ENCODE data around the gene STON2. TPM values are rescaled to one million over a fixed set of nuclear protein-coding genes. Genes with fewer than 3 reads are reported as not detected.
"Not testable (repeated sequence)": the region's sequence is repeated elsewhere in the genome, so short reads cannot be mapped to it uniquely, and the experiment has no call there.

The STON2 gene
- total and polyA plus RNA-seq, 2 of the 8 experiments (the other 6 are each of a cell fraction or from before 2014, with no cell fraction given) = 8.9 to 50.0 TPM

GRCh38 chr14:81236849-81237248 lies 163.3 kb downstream of the STON2 start:
- not testable (repeated sequence) for H3K27ac ChIP-seq (ENCODE audit: low read depth, low read length); H2BK120ac ChIP-seq (replicated peaks; ENCODE audit: low read depth, low read length); H4K20me1 ChIP-seq (replicated peaks in 1 of 2; ENCODE audit: control insufficient read depth in 1 of 2, insufficient read depth in 2 of 2, low read length in 2 of 2); H3K18ac ChIP-seq (ENCODE audit: extremely low read depth, low read length); H3K79me2 ChIP-seq (ENCODE audit: control insufficient read depth in 1 of 2, insufficient read depth in 2 of 2, low read length in 2 of 2); H3K79me1 ChIP-seq (ENCODE audit: low read depth, low read length); H3K9me3 ChIP-seq (ENCODE audit: insufficient read depth in 2 of 2, low read depth in 1 of 2, low read length in 1 of 2); DNase-seq (ENCODE audit: low read depth in 1 of 2, low spot score in 2 of 2); H3K4me3 ChIP-seq (ENCODE audit: extremely low read depth in 1 of 4, insufficient read depth in 2 of 4, low read depth in 3 of 4, low read length in 4 of 4); H3K36me3 ChIP-seq (ENCODE audit: control insufficient read depth in 2 of 4, insufficient read depth in 4 of 4, low read length in 3 of 4); H3K23ac ChIP-seq (ENCODE audit: insufficient read length); H4K5ac ChIP-seq (ENCODE audit: insufficient read length, low read depth, low read length); H2BK20ac ChIP-seq (ENCODE audit: low read length); H4K91ac ChIP-seq (replicated peaks; ENCODE audit: insufficient read length, low read length); H2BK5ac ChIP-seq (ENCODE audit: low read depth, low read length); FAIRE-seq; H3K56ac ChIP-seq (replicated peaks; ENCODE audit: insufficient read length, low read depth, low read length); H3K9ac ChIP-seq (replicated peaks in 1 of 4; ENCODE audit: extremely low read depth in 1 of 4, low read depth in 3 of 4, low read length in 3 of 4); H4K8ac ChIP-seq (ENCODE audit: extremely low read depth, insufficient read depth, low read length); H2AFZ ChIP-seq (ENCODE audit: low read length); H2BK15ac ChIP-seq (ENCODE audit: low read length); H3K4me1 ChIP-seq (replicated peaks in 1 of 4; ENCODE audit: control insufficient read depth in 3 of 4, insufficient read depth in 4 of 4, low read length in 3 of 4); H3K23me2 ChIP-seq (ENCODE audit: low read depth, low read length); H3K4me2 ChIP-seq (ENCODE audit: insufficient read depth in 1 of 2, low read depth in 2 of 2, low read length in 2 of 2); H3K14ac ChIP-seq (ENCODE audit: insufficient read length); H3K4ac ChIP-seq (replicated peaks; ENCODE audit: insufficient read length, low read depth, low read length); H3K27me3 ChIP-seq (replicated peaks in 1 of 4; ENCODE audit: control insufficient read depth in 3 of 4, extremely low read depth in 1 of 4, insufficient read depth in 3 of 4, low read length in 3 of 4); H2BK12ac ChIP-seq (ENCODE audit: low read depth, low read length); H2AK5ac ChIP-seq (ENCODE audit: low read depth, low read length)
- ChIA-PET POLR2A (ENCODE audit: partially characterized antibody) (interaction anchor here (1.0 to 2.2 kb wide), 3 partner anchors 15 to 20 kb away, joined by 3 to 15 read pairs (median 4); partner anchors contain the start of gene GTF2A1), CTCF (ENCODE audit: partially characterized antibody) (interaction anchor here (0.7 to 2.8 kb wide), 4 partner anchors 16 to 1033 kb away, joined by 3 to 11 read pairs (median 4); no protein-coding TSS in a partner anchor)
- WGBS, 2 experiments (ENCODE audit: extremely low coverage in 1 of 2, insufficient coverage in 1 of 2, insufficient read length in 1 of 2, insufficient replicate concordance in 2 of 2, low coverage in 1 of 2, low lambda C conversion rate in 2 of 2, missing lambda C conversion rate in 1 of 2) = 95% methylated on average over 2 of the region's 2 CpGs; no CpG with 5 or more reads in 1 of the 2 experiments

All from H1 (cell line).